ENCODE measurements around the gene KCNIP4.

DNA sequence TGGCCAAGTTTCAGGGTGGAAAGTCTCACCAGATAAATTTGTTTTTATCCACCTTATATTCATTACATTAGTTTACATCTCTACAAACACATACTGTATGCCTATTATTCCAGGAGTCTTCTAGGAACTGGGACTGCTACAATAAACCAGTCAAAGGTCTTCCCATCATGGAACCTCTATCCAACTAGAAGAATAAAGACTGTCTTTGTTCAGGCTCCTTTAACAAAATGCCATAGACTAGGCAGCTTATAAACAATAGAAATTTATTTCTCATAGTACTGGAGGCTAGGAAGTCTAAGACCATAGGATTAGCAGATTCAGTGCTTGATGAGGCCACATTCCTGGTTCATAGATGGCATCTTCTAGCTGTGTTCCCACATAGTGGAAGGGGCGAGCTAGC, 1186.7 kb downstream of the KCNIP4 start:
- no peak for TF ChIP-seq POLR2A (IDR thresholded peaks at IDR 0.05)
- TF ChIP-seq, protein P1, sequence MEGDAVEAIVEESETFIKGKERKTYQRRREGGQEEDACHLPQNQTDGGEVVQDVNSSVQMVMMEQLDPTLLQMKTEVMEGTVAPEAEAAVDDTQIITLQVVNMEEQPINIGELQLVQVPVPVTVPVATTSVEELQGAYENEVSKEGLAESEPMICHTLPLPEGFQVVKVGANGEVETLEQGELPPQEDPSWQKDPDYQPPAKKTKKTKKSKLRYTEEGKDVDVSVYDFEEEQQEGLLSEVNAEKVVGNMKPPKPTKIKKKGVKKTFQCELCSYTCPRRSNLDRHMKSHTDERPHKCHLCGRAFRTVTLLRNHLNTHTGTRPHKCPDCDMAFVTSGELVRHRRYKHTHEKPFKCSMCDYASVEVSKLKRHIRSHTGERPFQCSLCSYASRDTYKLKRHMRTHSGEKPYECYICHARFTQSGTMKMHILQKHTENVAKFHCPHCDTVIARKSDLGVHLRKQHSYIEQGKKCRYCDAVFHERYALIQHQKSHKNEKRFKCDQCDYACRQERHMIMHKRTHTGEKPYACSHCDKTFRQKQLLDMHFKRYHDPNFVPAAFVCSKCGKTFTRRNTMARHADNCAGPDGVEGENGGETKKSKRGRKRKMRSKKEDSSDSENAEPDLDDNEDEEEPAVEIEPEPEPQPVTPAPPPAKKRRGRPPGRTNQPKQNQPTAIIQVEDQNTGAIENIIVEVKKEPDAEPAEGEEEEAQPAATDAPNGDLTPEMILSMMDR (IDR thresholded peaks at IDR 0.05), result no peak
- no peak for TF ChIP-seq POLR2AphosphoS5 (IDR thresholded peaks at IDR 0.05)
